ENCODE measurements around the gene GOLGA1. TPM values are rescaled to one million over a fixed set of nuclear protein-coding genes. Genes with fewer than 3 reads are reported as not detected.

Gene GOLGA1, protein sequence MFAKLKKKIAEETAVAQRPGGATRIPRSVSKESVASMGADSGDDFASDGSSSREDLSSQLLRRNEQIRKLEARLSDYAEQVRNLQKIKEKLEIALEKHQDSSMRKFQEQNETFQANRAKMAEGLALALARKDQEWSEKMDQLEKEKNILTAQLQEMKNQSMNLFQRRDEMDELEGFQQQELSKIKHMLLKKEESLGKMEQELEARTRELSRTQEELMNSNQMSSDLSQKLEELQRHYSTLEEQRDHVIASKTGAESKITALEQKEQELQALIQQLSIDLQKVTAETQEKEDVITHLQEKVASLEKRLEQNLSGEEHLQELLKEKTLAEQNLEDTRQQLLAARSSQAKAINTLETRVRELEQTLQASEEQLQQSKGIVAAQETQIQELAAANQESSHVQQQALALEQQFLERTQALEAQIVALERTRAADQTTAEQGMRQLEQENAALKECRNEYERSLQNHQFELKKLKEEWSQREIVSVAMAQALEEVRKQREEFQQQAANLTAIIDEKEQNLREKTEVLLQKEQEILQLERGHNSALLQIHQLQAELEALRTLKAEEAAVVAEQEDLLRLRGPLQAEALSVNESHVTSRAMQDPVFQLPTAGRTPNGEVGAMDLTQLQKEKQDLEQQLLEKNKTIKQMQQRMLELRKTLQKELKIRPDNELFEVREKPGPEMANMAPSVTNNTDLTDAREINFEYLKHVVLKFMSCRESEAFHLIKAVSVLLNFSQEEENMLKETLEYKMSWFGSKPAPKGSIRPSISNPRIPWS
- 12.0 and 18.0 TPM in 2 replicates for total RNA-seq

DNA sequence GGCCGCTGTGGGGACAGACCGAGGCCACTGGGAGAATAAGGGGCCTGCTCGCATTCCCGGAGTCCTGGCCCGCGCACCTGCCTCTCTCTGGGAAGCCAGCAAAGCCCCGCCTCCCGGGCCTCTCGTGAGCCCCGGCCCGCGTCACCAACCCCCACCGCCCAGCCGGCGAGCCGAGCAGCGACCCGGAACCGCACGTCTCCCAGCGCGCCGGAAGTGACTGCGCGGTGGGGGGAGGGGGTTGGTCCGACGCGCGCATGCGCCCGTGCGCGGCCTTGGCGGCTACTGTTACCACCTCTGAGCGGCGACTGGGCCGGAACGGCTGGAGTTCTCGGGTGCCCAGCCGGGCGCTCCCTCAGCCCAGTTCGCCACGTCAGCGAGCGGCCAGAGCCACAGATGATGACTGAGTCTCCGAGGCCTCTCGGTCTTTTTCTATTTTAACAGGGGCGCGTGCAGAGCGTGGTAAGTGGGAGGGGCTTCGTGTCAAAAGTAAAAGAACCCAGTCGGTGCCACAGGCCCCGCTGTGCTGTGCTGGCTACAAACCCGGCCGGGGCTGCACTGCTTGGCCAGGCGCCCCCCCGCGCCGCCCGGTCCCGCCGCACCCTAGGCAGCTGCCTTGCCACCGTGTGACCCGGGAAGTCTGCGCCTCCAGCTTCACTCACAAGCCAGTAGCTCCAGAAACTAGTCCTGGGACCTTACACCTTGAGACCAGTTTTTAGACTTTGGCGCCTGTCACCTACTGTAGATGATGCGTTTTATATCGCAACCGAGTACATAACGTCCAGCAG lies at the start of gene GOLGA1:
Gene GOLGA1 (minus strand): TSS at position 190 of the 785 bp plus-strand sequence. CDS start 2,372 bp downstream, outside the sequence.

DNA sequence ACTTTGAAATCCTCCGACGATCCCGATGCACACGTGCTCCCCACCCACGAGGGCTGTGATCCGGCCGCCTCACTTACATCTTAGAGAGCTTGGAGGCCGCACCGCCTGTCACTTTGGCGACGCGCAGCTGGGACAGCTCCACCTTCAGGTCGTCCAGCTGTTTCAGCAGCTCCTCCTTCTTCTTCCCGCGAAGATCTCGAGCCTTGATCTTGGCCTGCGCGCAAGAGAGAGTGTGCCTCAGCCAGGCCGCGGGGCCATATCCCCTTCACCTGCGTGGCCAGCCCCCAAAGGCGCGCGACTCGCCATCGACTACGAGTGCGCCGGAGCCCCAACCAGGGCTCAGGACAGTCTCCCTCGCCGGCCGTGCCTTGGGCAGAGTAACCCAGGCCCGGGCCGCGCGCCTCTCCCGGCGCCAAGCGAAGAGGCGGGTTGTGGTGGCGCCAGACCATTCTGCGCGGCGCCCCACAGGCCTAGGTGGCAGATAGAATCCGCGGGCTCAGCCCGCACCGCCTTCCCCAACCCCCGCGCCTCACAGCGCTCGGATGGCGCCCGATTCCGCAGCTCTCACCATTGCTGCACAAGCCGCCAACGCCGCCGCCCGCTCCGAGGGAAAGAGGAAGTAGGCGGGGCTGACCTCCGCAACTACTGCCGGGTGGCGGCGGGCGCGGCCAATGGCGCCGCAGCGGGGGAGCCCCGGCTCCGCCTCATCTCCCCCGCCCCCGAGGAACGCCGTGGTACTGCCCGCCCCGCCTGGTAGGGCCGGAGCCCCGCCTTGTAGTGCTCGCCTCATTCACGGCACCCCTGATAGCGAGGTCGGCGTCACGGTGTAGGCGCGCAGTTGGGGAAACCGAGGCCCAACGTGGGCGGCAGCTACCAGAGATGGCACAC lies 79.3 kb downstream of the GOLGA1 start, which contains the start of the genes ARPC5L and RPL35:
Gene ARPC5L (plus strand): TSS at position 789 of the 888 bp plus-strand sequence. CDS start 7,161 bp downstream, outside the sequence.
Gene RPL35 (minus strand): TSS at position 616 of the 888 bp plus-strand sequence. CDS start 45 bp downstream, at position 571.

DNA sequence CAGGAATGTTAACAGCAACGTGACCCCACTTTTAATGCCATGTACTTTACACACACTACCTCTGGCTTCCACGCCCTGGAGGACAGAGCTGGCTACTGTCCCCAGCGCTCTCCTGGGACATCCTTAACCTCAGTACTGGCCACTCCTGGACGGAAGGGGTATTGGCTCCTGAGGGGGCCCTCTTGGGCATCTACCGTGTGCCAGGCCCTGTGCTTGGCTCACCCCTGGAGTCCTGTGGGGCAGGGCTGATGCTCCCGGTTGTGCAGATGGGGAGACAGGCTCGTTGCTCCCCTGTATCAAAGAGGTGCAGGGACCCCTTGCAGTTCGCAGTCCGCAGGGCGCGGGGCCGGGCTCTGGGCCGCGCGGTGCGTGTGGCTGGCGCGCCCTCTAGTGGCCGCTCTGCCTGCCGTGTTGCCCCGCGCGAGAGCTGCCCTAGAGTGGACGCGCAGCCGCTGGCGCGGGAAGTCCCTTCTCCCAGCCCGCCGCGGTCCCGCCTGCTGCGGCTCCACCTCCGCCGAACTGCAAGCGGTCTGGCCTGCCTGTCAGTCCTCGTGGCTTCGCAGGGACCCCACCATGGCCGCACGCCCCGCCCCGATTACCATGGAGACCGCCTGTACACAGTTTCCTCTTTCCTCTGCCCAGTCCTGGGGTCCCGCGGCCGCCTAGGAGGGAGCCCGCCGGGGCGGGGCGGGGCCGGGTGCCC lies 87.9 kb downstream of the GOLGA1 start, which contains the start of gene WDR38:
Gene WDR38 (plus strand): TSS at position 632 of the 703 bp plus-strand sequence. CDS start 72 bp downstream, outside the sequence.

Other genes starting within 250 kb of the GOLGA1 start
- gene NR6A1, start 169.8 kb downstream of the GOLGA1 start, total RNA-seq = 2.1 and 5.2 TPM in 2 replicates
- gene OLFML2A, start 163.9 kb downstream of the GOLGA1 start, total RNA-seq = 3.1 and 128 TPM in 2 replicates
- not detected in 2 replicates for gene WDR38, start 87.6 kb downstream of the GOLGA1 start, total RNA-seq
- 1,196 and 2,349 TPM in 2 replicates for gene RPL35, start 79.1 kb downstream of the GOLGA1 start, total RNA-seq
- 34.5 and 37.0 TPM in 2 replicates for gene ARPC5L, start 79.0 kb downstream of the GOLGA1 start, total RNA-seq
- gene SCAI, start 202.4 kb upstream of the GOLGA1 start, total RNA-seq = 5.5 and 6.1 TPM in 2 replicates
- 11.3 and 17.5 TPM in 2 replicates for gene PPP6C, start 248.7 kb upstream of the GOLGA1 start, total RNA-seq

Data from nasal cavity respiratory epithelium epithelial cell of viscerocranial mucosa (primary cell).